ENCODE measurements around the gene SREK1. TPM values are rescaled to one million over a fixed set of nuclear protein-coding genes. Genes with fewer than 3 reads are reported as not detected.

Gene SREK1
- polyA plus RNA-seq, 2 of the 4 experiments (the other 2 are of a cell fraction): 47.6 to 87.1 TPM

DNA sequence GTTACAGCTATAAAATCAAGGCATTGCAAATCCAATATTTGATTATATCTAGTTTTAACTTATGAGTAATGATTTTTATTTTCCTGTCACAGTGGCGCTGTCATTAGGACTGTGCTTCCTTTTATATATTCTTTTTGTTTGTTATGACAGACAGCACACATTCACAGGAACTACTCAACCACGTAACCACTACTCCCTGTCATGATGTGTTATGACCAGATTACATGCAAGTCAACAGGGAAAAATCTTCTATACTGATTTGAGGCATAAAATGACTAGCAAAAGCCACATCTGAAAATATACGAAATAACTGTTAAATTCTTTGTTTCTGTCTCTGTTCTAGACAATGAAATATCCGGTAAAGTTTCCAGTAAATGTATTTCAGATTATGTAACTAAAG is 25.4 kb downstream of the SREK1 start:
- TF ChIP-seq EHMT2 (IDR thresholded peaks at IDR 0.05; ENCODE audit: low read depth): no peak
- TF ChIP-seq, protein P1, sequence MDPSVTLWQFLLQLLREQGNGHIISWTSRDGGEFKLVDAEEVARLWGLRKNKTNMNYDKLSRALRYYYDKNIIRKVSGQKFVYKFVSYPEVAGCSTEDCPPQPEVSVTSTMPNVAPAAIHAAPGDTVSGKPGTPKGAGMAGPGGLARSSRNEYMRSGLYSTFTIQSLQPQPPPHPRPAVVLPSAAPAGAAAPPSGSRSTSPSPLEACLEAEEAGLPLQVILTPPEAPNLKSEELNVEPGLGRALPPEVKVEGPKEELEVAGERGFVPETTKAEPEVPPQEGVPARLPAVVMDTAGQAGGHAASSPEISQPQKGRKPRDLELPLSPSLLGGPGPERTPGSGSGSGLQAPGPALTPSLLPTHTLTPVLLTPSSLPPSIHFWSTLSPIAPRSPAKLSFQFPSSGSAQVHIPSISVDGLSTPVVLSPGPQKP (IDR thresholded peaks at IDR 0.05; ENCODE audit: low read depth, low read length): no peak
- TF ChIP-seq, protein P2, sequence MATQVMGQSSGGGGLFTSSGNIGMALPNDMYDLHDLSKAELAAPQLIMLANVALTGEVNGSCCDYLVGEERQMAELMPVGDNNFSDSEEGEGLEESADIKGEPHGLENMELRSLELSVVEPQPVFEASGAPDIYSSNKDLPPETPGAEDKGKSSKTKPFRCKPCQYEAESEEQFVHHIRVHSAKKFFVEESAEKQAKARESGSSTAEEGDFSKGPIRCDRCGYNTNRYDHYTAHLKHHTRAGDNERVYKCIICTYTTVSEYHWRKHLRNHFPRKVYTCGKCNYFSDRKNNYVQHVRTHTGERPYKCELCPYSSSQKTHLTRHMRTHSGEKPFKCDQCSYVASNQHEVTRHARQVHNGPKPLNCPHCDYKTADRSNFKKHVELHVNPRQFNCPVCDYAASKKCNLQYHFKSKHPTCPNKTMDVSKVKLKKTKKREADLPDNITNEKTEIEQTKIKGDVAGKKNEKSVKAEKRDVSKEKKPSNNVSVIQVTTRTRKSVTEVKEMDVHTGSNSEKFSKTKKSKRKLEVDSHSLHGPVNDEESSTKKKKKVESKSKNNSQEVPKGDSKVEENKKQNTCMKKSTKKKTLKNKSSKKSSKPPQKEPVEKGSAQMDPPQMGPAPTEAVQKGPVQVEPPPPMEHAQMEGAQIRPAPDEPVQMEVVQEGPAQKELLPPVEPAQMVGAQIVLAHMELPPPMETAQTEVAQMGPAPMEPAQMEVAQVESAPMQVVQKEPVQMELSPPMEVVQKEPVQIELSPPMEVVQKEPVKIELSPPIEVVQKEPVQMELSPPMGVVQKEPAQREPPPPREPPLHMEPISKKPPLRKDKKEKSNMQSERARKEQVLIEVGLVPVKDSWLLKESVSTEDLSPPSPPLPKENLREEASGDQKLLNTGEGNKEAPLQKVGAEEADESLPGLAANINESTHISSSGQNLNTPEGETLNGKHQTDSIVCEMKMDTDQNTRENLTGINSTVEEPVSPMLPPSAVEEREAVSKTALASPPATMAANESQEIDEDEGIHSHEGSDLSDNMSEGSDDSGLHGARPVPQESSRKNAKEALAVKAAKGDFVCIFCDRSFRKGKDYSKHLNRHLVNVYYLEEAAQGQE (IDR thresholded peaks at IDR 0.05): no peak
- no peak for TF ChIP-seq SREBF2 (IDR thresholded peaks at IDR 0.05)
- TF ChIP-seq, protein P3, sequence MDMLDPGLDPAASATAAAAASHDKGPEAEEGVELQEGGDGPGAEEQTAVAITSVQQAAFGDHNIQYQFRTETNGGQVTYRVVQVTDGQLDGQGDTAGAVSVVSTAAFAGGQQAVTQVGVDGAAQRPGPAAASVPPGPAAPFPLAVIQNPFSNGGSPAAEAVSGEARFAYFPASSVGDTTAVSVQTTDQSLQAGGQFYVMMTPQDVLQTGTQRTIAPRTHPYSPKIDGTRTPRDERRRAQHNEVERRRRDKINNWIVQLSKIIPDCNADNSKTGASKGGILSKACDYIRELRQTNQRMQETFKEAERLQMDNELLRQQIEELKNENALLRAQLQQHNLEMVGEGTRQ (IDR thresholded peaks at IDR 0.05): no peak
- Histone ChIP-seq H3K9me3 (no peaks in the 10 kb centered on the region), H3K4me2 (no peak overlapping the region), H3K4me1 (peaks cover 3% of the 10 kb centered on the region; the same call in 1 of the 3 replicates), H3K4me3 (no peak overlapping the region), H3K27ac (no peak overlapping the region)
- ChIA-PET CTCF (no interaction called here), POLR2A (no interaction called here)
- WGBS (ENCODE audit: missing lambda C conversion rate): 90% methylated on average over 4 of the region's 4 CpGs
- FAIRE-seq: no peak
- ATAC-seq: no peak
- DNase-seq (ENCODE audit: low read depth in 1 of 2, low spot score in 1 of 2): no peak

DNA sequence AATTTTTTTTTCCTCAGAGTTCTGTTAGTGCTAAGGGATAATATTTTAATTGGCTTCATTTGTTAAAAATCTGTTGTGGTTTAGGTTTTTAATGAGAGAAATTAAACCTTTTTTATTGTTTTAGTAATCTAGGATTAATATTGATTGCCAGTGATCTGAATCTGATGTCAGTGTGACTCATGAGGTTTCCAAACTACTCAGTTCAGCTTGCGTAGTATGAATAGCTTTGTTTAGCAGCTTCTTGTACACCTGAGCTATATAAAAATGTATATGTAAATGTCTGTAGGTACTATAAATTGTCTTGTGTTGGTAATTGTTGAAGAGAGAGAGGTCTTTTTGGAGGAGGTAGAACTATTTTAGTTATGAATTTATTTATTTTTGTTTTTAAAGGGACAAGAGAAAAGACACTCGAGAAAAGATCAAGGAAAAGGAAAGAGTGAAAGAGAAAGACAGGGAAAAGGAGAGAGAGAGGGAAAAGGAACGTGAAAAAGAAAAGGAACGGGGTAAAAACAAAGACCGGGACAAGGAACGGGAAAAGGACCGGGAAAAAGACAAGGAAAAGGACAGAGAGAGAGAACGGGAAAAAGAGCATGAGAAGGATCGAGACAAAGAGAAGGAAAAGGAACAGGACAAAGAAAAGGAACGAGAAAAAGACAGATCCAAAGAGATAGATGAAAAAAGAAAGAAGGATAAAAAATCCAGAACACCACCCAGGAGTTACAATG is 26.3 kb downstream of the SREK1 start:
- WGBS (ENCODE audit: missing lambda C conversion rate): 82% methylated on average over 10 of the region's 10 CpGs
- ATAC-seq: no peak
- no peak overlapping the region for H3K4me2 ChIP-seq
- POLR2A ChIA-PET: no interaction called here
- DNase-seq (ENCODE audit: low read depth in 1 of 2, low spot score in 1 of 2): no peak
- TF ChIP-seq, protein P4, sequence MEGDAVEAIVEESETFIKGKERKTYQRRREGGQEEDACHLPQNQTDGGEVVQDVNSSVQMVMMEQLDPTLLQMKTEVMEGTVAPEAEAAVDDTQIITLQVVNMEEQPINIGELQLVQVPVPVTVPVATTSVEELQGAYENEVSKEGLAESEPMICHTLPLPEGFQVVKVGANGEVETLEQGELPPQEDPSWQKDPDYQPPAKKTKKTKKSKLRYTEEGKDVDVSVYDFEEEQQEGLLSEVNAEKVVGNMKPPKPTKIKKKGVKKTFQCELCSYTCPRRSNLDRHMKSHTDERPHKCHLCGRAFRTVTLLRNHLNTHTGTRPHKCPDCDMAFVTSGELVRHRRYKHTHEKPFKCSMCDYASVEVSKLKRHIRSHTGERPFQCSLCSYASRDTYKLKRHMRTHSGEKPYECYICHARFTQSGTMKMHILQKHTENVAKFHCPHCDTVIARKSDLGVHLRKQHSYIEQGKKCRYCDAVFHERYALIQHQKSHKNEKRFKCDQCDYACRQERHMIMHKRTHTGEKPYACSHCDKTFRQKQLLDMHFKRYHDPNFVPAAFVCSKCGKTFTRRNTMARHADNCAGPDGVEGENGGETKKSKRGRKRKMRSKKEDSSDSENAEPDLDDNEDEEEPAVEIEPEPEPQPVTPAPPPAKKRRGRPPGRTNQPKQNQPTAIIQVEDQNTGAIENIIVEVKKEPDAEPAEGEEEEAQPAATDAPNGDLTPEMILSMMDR (IDR thresholded peaks at IDR 0.05): no peak
- TF ChIP-seq HEYL (CRISPR knock-in tag; IDR thresholded peaks at IDR 0.05): no peak
- TF ChIP-seq, protein P5, sequence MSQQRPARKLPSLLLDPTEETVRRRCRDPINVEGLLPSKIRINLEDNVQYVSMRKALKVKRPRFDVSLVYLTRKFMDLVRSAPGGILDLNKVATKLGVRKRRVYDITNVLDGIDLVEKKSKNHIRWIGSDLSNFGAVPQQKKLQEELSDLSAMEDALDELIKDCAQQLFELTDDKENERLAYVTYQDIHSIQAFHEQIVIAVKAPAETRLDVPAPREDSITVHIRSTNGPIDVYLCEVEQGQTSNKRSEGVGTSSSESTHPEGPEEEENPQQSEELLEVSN (IDR thresholded peaks at IDR 0.05; ENCODE audit: borderline replicate concordance, low read depth): no peak
- no peak for TF ChIP-seq NR3C1 (IDR thresholded peaks at IDR 0.05)
- no peak for TF ChIP-seq FOXS1 (CRISPR knock-in tag; IDR thresholded peaks at IDR 0.05)
- TF ChIP-seq KDM1A (IDR thresholded peaks at IDR 0.05; ENCODE audit: low read depth): no peak
- no peak for TF ChIP-seq POLR2A (IDR thresholded peaks at IDR 0.05; ENCODE audit: low read length)
- no peak overlapping the region for H3K4me3 ChIP-seq
- peaks cover 3% of the 10 kb centered on the region; the same call in 1 of the 3 replicates for H3K4me1 ChIP-seq
- CTCF ChIA-PET: interaction anchor here (1.0 to 1.7 kb wide), 4 partner anchors 10 to 138 kb away, joined by 3 to 4 read pairs (median 3); no protein-coding TSS in a partner anchor
- H3K27ac ChIP-seq: no peak overlapping the region
- FAIRE-seq: no peak
- H3K9me3 ChIP-seq: no peaks in the 10 kb centered on the region
